DND-41 (cell line): ENCODE results near the gene IRGC.

Experiments
- ATAC-seq: fragments of 200-7000 bp; cut with Tn5 transposase; 3 replicates; pipeline ENCODE4 v1.9.1; 2021; ENCODE audit warnings: low read depth; ENCODE audit not compliant: insufficient read depth
- DNase-seq: peaks from one replicate; pipeline ENCODE4 v3.0.0-alpha.2; 2020
- H2AFZ ChIP-seq: 2 replicates; pipeline ENCODE4 v1.6.0; 2012; ENCODE audit warnings: low read depth, low read length
- H3K27ac ChIP-seq: 2 replicates; pipeline ENCODE4 v1.5.1; 2012; ENCODE audit warnings: low read length, inconsistent platforms
- H3K27me3 ChIP-seq: fragments of 200-600 bp; sonication (generic); 2 replicates; pipeline ENCODE4 v1.6.0; 2012; ENCODE audit warnings: low read length, mild to moderate bottlenecking, inconsistent platforms; ENCODE audit not compliant: insufficient read depth, poor library complexity
- H3K36me3 ChIP-seq: 2 replicates; pipeline ENCODE4 v1.5.1; 2012; ENCODE audit warnings: low read length, inconsistent platforms; ENCODE audit not compliant: insufficient read depth
- H3K4me1 ChIP-seq: 2 replicates; pipeline ENCODE4 v1.5.1; 2012; ENCODE audit warnings: mild to moderate bottlenecking, low read length; ENCODE audit not compliant: insufficient read depth
- H3K4me2 ChIP-seq: 2 replicates; pipeline ENCODE4 v1.6.0; 2012; ENCODE audit warnings: mild to moderate bottlenecking, moderate library complexity, low read length, inconsistent platforms; ENCODE audit not compliant: insufficient read depth
- H3K4me3 ChIP-seq, 2 experiments: fragments of 200-600 bp in 1 of 2; shearing (Covaris generic) in 1 of 2; 2 replicates each; pipeline ENCODE4 v1.5.1; 2012 to 2016; ENCODE audit warnings: inconsistent platforms in 2 of 2, low read length in 2 of 2, mild to moderate bottlenecking in 2 of 2, low read depth in 1 of 2, moderate library complexity in 1 of 2
- H3K79me2 ChIP-seq: 2 replicates; pipeline ENCODE4 v1.6.0; 2012; ENCODE audit warnings: low read length, inconsistent platforms; ENCODE audit not compliant: insufficient read depth
- H3K9ac ChIP-seq: 2 replicates; pipeline ENCODE4 v1.6.0; 2012; ENCODE audit warnings: low read depth, mild to moderate bottlenecking, inconsistent platforms, low read length, moderate library complexity
- H3K9me3 ChIP-seq: 2 replicates; pipeline ENCODE4 v1.5.1; 2012; ENCODE audit warnings: low read length, moderate library complexity, mild to moderate bottlenecking, inconsistent platforms; ENCODE audit not compliant: insufficient read depth, severe bottlenecking
- H4K20me1 ChIP-seq: 2 replicates; pipeline ENCODE4 v1.6.0; 2012; ENCODE audit warnings: low read length; ENCODE audit not compliant: insufficient read depth
- EZH2 ChIP-seq: IDR thresholded peaks from 3 replicates; pipeline ENCODE4 v1.6.1; 2012; ENCODE audit warnings: borderline replicate concordance, low read depth, mild to moderate bottlenecking, moderate library complexity, low read length, inconsistent platforms; ENCODE audit not compliant: severe bottlenecking
- TF ChIP-seq, protein P1 (sequence below): IDR thresholded peaks from 2 replicates; pipeline ENCODE4 v1.5.1; 2012; ENCODE audit warnings: borderline replicate concordance, low read length, moderate library complexity, mild to moderate bottlenecking; ENCODE audit not compliant: poor library complexity, severe bottlenecking; ENCODE audit errors: extremely low read depth

IRGC gene

DNA sequence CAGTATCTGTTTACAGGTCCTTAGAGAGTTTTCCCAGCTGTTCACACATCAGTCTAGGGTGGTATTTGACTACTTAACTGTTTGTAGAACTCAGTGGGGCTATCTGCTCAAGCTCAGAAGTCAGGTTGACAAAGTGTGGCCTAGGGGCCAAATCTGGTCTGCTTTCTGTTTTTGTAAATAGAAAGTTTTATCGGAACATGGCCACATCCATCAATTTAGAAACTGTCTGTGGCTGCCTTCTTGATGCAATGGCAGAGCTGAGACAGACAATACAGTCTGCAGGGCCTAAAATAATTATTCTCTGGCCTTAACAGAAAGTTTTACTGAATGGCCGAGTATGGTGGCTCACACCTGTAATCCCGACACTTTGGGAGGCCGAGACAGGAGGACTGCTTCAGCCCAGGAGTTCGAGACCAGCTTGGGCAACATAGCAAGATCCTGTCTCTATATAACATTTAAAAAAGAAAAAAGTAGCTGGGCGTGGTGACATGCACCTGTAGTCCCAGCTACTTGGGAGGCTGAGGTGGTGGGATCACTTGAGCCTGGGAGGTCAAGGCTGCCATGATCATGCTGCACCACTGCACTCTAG lies 36.5 kb downstream of the IRGC start:
- peaks cover 21% of the 10 kb centered on the region; the same call in 1 of the 2 replicates for H4K20me1 ChIP-seq
- no peak overlapping the region for H2AFZ ChIP-seq
- H3K9ac ChIP-seq = peak overlapping the region; percentile 98
- DNase-seq (no peak), ATAC-seq (no peak)
- no peak for TF ChIP-seq EZH2
- TF ChIP-seq, protein P1, sequence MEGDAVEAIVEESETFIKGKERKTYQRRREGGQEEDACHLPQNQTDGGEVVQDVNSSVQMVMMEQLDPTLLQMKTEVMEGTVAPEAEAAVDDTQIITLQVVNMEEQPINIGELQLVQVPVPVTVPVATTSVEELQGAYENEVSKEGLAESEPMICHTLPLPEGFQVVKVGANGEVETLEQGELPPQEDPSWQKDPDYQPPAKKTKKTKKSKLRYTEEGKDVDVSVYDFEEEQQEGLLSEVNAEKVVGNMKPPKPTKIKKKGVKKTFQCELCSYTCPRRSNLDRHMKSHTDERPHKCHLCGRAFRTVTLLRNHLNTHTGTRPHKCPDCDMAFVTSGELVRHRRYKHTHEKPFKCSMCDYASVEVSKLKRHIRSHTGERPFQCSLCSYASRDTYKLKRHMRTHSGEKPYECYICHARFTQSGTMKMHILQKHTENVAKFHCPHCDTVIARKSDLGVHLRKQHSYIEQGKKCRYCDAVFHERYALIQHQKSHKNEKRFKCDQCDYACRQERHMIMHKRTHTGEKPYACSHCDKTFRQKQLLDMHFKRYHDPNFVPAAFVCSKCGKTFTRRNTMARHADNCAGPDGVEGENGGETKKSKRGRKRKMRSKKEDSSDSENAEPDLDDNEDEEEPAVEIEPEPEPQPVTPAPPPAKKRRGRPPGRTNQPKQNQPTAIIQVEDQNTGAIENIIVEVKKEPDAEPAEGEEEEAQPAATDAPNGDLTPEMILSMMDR = no peak
- peak overlapping the region; percentile 71 for H3K4me2 ChIP-seq
- H3K4me3 ChIP-seq = 0 out of 4 replicates have a peak overlapping the region, but pooled peaks of 1 of the 2 experiments have one; percentile 79
- H3K27ac ChIP-seq = no peak overlapping the region
- H3K79me2 ChIP-seq = peaks cover 61% of the 10 kb centered on the region
- peaks cover 63% of the 10 kb centered on the region for H3K36me3 ChIP-seq
- H3K27me3 ChIP-seq = no peaks in the 10 kb centered on the region
- peaks cover 34% of the 10 kb centered on the region for H3K4me1 ChIP-seq
- no peaks in the 10 kb centered on the region for H3K9me3 ChIP-seq

DNA sequence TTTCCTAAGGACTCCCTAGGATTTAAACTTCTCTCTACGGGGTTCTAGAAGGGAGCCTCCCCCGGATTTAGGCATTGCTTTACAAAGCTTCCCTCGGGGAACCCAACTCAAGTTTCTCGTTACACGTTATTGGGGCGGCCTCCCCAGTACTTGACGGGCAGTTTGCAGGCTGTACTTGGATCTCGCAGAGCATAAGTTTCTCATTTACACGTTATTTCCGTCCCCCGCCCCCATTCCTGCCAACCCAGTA lies 38.3 kb downstream of the IRGC start:
- H3K36me3 ChIP-seq = peaks cover 45% of the 10 kb centered on the region
- H3K4me3 ChIP-seq = peak overlapping the region; percentile 79 to 82
- no peak for ATAC-seq
- TF ChIP-seq, protein P1 = no peak
- TF ChIP-seq EZH2 = no peak
- DNase-seq = no peak
- peak overlapping the region; percentile 99 for H3K27ac ChIP-seq
- H3K9me3 ChIP-seq = no peaks in the 10 kb centered on the region
- H2AFZ ChIP-seq = peak overlapping the region; percentile 89
- H3K79me2 ChIP-seq = peaks cover 61% of the 10 kb centered on the region
- peaks cover 20% of the 10 kb centered on the region; the same call in 1 of the 2 replicates for H4K20me1 ChIP-seq
- peak overlapping the region; percentile 98 for H3K9ac ChIP-seq
- H3K4me1 ChIP-seq = peaks cover 34% of the 10 kb centered on the region
- H3K4me2 ChIP-seq = peak overlapping the region; percentile 71
- H3K27me3 ChIP-seq = no peaks in the 10 kb centered on the region

DNA sequence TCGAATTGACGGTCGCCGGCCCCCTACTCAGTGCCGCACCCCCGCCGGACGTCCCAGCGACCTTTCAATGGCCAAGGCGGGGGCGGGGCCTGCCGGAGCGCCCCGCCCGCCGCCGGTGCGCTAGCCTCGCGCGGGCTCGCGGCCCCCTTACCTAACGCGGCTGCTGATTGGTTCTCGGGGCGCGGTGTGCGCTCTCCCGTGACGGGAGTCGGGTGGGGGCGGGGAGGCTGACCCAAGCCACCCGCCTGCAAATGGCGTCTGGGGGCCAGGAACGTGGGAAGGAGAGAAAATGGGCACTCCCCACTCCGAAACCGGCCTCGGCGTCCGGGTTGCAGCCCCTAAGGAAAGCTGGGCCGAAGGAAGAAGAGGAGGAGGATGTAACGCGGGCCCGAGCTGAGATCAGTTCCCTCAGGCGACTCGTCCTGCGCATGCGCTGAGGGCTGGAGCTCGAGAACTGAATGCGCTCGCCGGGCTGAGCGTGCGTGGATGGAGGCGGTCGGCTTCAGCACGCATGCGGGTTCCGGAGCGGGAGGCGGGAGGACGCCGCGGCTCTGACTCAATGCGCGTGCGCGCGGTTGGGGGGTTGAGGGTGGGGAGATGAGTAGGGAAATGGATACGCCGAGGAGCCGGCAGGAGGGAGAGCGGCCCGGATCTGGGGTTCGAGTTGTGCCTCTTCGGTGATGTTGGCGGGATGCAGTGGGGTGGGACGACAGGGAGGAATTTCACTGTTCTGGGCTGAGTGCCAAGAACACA lies 38.8 kb downstream of the IRGC start, which contains the start of gene SMG9:
Gene SMG9 (minus strand): TSS at position 460 of the 753 bp plus-strand sequence. CDS start 4,221 bp downstream, outside the sequence.
- Histone ChIP-seq H3K9ac (peak within 1 kb of the TSS; percentile 98), H3K4me3 (peak within 1 kb of the TSS; percentile 79 to 82), H3K36me3 (peaks cover 40% of the 10 kb centered on the region), H4K20me1 (peaks cover 19% of the 10 kb centered on the region; the same call in 1 of the 2 replicates), H3K27ac (peak within 1 kb of the TSS; percentile 99), H3K4me2 (peak within 1 kb of the TSS; percentile 71), H3K4me1 (peaks cover 34% of the 10 kb centered on the region), H3K9me3 (no peaks in the 10 kb centered on the region), H3K27me3 (no peaks in the 10 kb centered on the region), H3K79me2 (peaks cover 59% of the 10 kb centered on the region), H2AFZ (peak within 1 kb of the TSS; percentile 89)
- no peak for TF ChIP-seq EZH2
- TF ChIP-seq, protein P1 = no peak
- ATAC-seq = peak; percentile 86
- peak; percentile 98 for DNase-seq
